Measurements from ENCODE around the gene PIEZO2. TPM values are rescaled to one million over a fixed set of nuclear protein-coding genes. Genes with fewer than 3 reads are reported as not detected.

PIEZO2 gene
- total and polyA plus RNA-seq, 12 donors, result 0.07 to 1.4 (median 0.25) TPM; not detected in 1

DNA sequence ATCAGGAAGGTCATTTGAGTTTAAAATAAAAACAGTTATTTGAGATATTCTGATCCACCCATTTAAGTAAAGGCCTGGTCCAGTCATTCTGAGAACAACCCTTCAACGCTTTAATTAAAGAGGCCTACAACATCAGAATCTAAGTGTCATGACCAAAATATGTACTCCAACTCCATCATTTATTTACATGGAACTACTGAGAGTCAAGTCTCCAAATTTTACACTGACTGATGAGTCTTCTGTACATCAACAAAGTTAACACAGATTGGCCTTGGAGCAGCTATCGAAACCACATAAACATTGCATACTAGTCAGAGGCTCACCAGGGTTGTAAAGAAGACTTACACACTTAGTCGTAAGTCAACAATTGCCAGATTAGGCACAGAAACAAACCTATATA lies 37.1 kb downstream of the PIEZO2 start:
- no peak for DNase-seq
- Histone ChIP-seq H3K4me3 (no peak overlapping the region), H3K9me3 (no peaks in the 10 kb centered on the region), H3K27ac (no peak overlapping the region), H3K27me3 (no peaks in the 10 kb centered on the region), H3K36me3 (no peaks in the 10 kb centered on the region), H3K4me1 (no peaks in the 10 kb centered on the region)
- no peak for ATAC-seq
- intact Hi-C loops (cut with DNase I), result no loop called here
- TF ChIP-seq, protein P1, sequence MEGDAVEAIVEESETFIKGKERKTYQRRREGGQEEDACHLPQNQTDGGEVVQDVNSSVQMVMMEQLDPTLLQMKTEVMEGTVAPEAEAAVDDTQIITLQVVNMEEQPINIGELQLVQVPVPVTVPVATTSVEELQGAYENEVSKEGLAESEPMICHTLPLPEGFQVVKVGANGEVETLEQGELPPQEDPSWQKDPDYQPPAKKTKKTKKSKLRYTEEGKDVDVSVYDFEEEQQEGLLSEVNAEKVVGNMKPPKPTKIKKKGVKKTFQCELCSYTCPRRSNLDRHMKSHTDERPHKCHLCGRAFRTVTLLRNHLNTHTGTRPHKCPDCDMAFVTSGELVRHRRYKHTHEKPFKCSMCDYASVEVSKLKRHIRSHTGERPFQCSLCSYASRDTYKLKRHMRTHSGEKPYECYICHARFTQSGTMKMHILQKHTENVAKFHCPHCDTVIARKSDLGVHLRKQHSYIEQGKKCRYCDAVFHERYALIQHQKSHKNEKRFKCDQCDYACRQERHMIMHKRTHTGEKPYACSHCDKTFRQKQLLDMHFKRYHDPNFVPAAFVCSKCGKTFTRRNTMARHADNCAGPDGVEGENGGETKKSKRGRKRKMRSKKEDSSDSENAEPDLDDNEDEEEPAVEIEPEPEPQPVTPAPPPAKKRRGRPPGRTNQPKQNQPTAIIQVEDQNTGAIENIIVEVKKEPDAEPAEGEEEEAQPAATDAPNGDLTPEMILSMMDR (IDR thresholded peaks at IDR 0.05), result no peak
- 96 to 98% methylated on average over 3 of the region's 3 CpGs for WGBS, 2 donors

DNA sequence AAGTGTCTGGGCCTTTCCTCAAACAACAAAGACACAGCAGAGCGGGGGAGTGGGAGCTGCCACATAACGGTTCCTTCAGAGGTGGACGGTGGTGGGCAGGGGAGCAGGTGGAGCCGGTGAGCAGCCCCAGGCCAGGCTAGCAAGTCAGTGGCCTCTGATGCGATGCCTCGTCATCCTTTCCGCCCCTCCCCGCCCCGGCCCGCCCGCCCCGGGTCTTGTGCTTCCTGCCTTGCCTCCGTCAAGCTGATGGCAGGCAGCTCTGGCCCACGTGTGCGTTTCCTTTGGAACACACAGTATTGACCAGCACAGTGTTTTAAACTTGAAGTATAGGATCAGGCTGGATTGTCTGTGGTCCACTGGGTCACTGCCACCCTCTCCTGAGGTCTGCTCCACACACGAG lies 38.9 kb downstream of the PIEZO2 start:
- ATAC-seq (no peak), DNase-seq (no peak)
- no peaks in the 10 kb centered on the region for H3K4me1 ChIP-seq
- H3K27me3 ChIP-seq, result peaks cover 0 to 5% (median 0%) of the 10 kb centered on the region in 7 donors
- no peaks in the 10 kb centered on the region for H3K36me3 ChIP-seq
- no peaks in the 10 kb centered on the region for H3K9me3 ChIP-seq
- no peak overlapping the region for H3K4me3 ChIP-seq
- H3K27ac ChIP-seq, result no peak overlapping the region
- TF ChIP-seq, protein P1 (IDR thresholded peaks at IDR 0.05), result no peak
- intact Hi-C loops (cut with DNase I), result no loop called here
- WGBS, 2 donors, result 73 to 75% methylated on average over 16 of the region's 16 CpGs

DNA sequence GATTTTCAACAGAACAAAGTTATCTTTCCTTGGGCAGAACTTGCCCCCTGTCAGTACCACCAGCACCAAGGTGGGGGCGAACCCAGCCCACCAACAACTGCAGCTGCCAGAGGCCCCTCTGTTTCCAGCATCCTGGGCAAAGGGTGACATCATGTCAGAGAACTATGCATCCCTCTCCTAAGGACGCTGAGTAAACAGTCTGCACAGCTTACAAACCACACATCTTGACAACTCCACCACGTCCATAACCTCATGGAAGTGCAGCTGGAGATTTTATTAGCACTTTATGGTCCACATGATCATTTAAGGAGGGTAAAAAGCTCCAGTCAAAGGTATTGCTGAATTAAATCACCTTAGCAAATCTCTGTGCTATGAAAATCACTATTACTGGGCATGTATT lies 40.4 kb downstream of the PIEZO2 start:
- no peaks in the 10 kb centered on the region for H3K9me3 ChIP-seq
- ATAC-seq (no peak), DNase-seq (no peak)
- peaks cover 0 to 10% (median 0%) of the 10 kb centered on the region in 7 donors for H3K27me3 ChIP-seq
- TF ChIP-seq, protein P1 (IDR thresholded peaks at IDR 0.05), result no peak
- no peaks in the 10 kb centered on the region for H3K36me3 ChIP-seq
- WGBS, 2 donors, result 50 to 53% methylated on average over 3 of the region's 3 CpGs
- intact Hi-C loops (cut with DNase I), result no loop called here
- no peak overlapping the region for H3K4me3 ChIP-seq
- H3K4me1 ChIP-seq, result no peaks in the 10 kb centered on the region
- H3K27ac ChIP-seq, result no peak overlapping the region

DNA sequence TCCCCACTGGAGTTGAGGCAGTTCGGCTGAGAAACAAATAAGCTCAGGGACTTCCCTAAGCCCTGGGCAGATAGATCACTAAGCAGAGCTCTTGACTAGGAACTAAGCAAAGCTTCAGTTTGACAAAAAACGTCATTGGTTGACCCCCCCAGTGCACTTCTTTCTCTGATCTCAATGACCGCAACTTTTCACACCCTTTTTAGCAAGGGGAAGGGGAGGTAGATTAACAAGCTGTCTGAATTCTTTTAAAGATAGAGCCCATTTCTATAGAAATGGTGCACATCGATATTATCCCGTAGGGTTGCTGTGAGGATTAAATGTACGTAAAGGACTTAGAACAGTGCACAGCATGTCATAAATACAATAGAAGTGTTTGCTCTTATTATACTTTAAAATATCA lies 42.5 kb downstream of the PIEZO2 start:
- intact Hi-C loops (cut with DNase I), result no loop called here
- Histone ChIP-seq H3K4me3 (no peak overlapping the region), H3K36me3 (no peaks in the 10 kb centered on the region), H3K4me1 (no peaks in the 10 kb centered on the region), H3K9me3 (no peaks in the 10 kb centered on the region), H3K27ac (no peak overlapping the region), H3K27me3 (peaks cover 0 to 10% (median 0%) of the 10 kb centered on the region in 7 donors)
- TF ChIP-seq, protein P1 (IDR thresholded peaks at IDR 0.05), result no peak
- ATAC-seq (no peak), DNase-seq (no peak)
- WGBS, 2 donors, result 85% methylated on average over 6 of the region's 6 CpGs
